Measurements from ENCODE around the gene OR51B2. TPM values are rescaled to one million over a fixed set of nuclear protein-coding genes. Genes with fewer than 3 reads are reported as not detected.

OR51B2 gene
- total RNA-seq, 1 experiment from 2014 or later: 17.1 TPM

- intact Hi-C loops (cut with micrococcal nuclease): no loop called here
- no peaks in the 10 kb centered on the region for H3K9me3 ChIP-seq (ENCODE audit: control insufficient read depth in 1 of 2, insufficient read depth in 1 of 2, low read depth in 1 of 2, low read length in 2 of 2)
- H3K4me2 ChIP-seq (ENCODE audit: low read length): no peak overlapping the region
- H4K20me1 ChIP-seq (ENCODE audit: insufficient read depth): no peaks in the 10 kb centered on the region
- H3K4me1 ChIP-seq (ENCODE audit: control insufficient read depth in 1 of 2, insufficient read depth in 2 of 2, low read length in 2 of 2): peaks cover 0 to 15% of the 10 kb centered on the region in 2 experiments; a peak in 1 of 4 replicates
- H2AFZ ChIP-seq (ENCODE audit: low read depth, low read length, poor library complexity, severe bottlenecking): no peak overlapping the region
- BruUV-seq (replicated peaks): no TSS peak
- ChIA-PET POLR2A (no interaction called here), RAD21 (ENCODE audit: low non-redundant PET in 1 of 2, low total read pairs in 2 of 2, uncharacterized antibody in 2 of 2, unreplicated experiment in 2 of 2) (no interaction called here), CTCF (no interaction called here)
- H3K9me2 ChIP-seq (ENCODE audit: insufficient read depth): no peaks in the 10 kb centered on the region
- ATAC-seq (no peak), DNase-seq (ENCODE audit: low read depth, low spot score) (no peak)
- no peaks in the 10 kb centered on the region for H3K79me2 ChIP-seq (ENCODE audit: insufficient read depth, low read length)
- H3K9ac ChIP-seq (ENCODE audit: low read length): no peak overlapping the region
- TF ChIP-seq, protein P1, sequence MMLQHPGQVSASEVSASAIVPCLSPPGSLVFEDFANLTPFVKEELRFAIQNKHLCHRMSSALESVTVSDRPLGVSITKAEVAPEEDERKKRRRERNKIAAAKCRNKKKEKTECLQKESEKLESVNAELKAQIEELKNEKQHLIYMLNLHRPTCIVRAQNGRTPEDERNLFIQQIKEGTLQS (IDR thresholded peaks at IDR 0.05): no peak
- TF ChIP-seq POLR2A (IDR thresholded peaks at IDR 0.05; ENCODE audit: borderline replicate concordance, extremely low read depth, insufficient read depth, insufficient read length) (no peak), SRF (IDR thresholded peaks at IDR 0.05; ENCODE audit: low read depth) (no peak), FOSL1 (IDR thresholded peaks at IDR 0.05; ENCODE audit: low read depth) (no peak), EZH2 (IDR thresholded peaks at IDR 0.05) (no peak), ZFX (IDR thresholded peaks at IDR 0.05) (no peak), ELF1 (IDR thresholded peaks at IDR 0.05; ENCODE audit: borderline replicate concordance, low read depth) (no peak), ZBTB33 (IDR thresholded peaks at IDR 0.05; ENCODE audit: extremely low read depth, insufficient replicate concordance, low read length) (no peak), EZH2phosphoT487 (IDR thresholded peaks at IDR 0.05; ENCODE audit: borderline replicate concordance) (no peak), CTCF (IDR thresholded peaks at IDR 0.05 in 2 of 3, conservative IDR thresholded peaks at IDR 0.05 in 1 of 3; ENCODE audit: borderline replicate concordance in 1 of 3, insufficient read depth in 1 of 3, low read depth in 2 of 3, low read length in 2 of 3) (no peak)
- H3K27ac ChIP-seq (ENCODE audit: low read depth, low read length): no peak overlapping the region
- peaks cover 0 to 3% of the 10 kb centered on the region in 2 experiments; a peak in 1 of 4 replicates for H3K36me3 ChIP-seq (ENCODE audit: control insufficient read depth in 1 of 2, insufficient read depth in 2 of 2, low read length in 2 of 2)
- H3K4me3 ChIP-seq (replicated peaks in 1 of 2; ENCODE audit: low read depth in 1 of 2, low read length in 2 of 2): no peak overlapping the region
- no peaks in the 10 kb centered on the region for H3K27me3 ChIP-seq (ENCODE audit: insufficient read depth, low read length)
Observed at GRCh38 chr11:5274395-5274794, 49.7 kb downstream of the OR51B2 start.

Other genes with a start within 250 kb of the OR51B2 start
- gene OR52A5, start 185.9 kb downstream of the OR51B2 start, total RNA-seq (2021; ENCODE audit: unreplicated experiment): not detected
- not detected for gene OR52A1, start 169.5 kb downstream of the OR51B2 start, total RNA-seq (2021; ENCODE audit: unreplicated experiment)
- gene OR51V1, start 123.6 kb downstream of the OR51B2 start, total RNA-seq (2021; ENCODE audit: unreplicated experiment): not detected
- gene HBB, start 97.2 kb downstream of the OR51B2 start, total RNA-seq (2021; ENCODE audit: unreplicated experiment): not detected
- not detected for gene HBD, start 89.8 kb downstream of the OR51B2 start, total RNA-seq (2021; ENCODE audit: unreplicated experiment)
- 3.6 TPM for gene HBG1, start 74.4 kb downstream of the OR51B2 start, total RNA-seq (2021; ENCODE audit: unreplicated experiment)
- 48.1 TPM for gene HBG2, start 69.5 kb downstream of the OR51B2 start, total RNA-seq (2021; ENCODE audit: unreplicated experiment)
- 212 TPM for gene HBE1, start 54.4 kb downstream of the OR51B2 start, total RNA-seq (2021; ENCODE audit: unreplicated experiment)
- 43.7 TPM for gene OR51B4, start 22.4 kb downstream of the OR51B2 start, total RNA-seq (2021; ENCODE audit: unreplicated experiment)
- gene OR51B5, start 19.2 kb upstream of the OR51B2 start, total RNA-seq (2021; ENCODE audit: unreplicated experiment): 140 TPM
- gene OR51B6, start 27.2 kb upstream of the OR51B2 start, total RNA-seq (2021; ENCODE audit: unreplicated experiment): not detected
- gene OR51M1, start 59.5 kb upstream of the OR51B2 start, total RNA-seq (2021; ENCODE audit: unreplicated experiment): not detected
- not detected for gene OR51Q1, start 97.8 kb upstream of the OR51B2 start, total RNA-seq (2021; ENCODE audit: unreplicated experiment)
- gene OR51I1, start 117.2 kb upstream of the OR51B2 start, total RNA-seq (2021; ENCODE audit: unreplicated experiment): 23.1 TPM
- gene OR51I2, start 125.0 kb upstream of the OR51B2 start, total RNA-seq (2021; ENCODE audit: unreplicated experiment): not detected
- gene OR52D1, start 164.4 kb upstream of the OR51B2 start, total RNA-seq (2021; ENCODE audit: unreplicated experiment): not detected
- gene UBQLN3, start 185.7 kb upstream of the OR51B2 start, total RNA-seq (2021; ENCODE audit: unreplicated experiment): not detected
- not detected for gene UBQLNL, start 192.4 kb upstream of the OR51B2 start, total RNA-seq (2021; ENCODE audit: unreplicated experiment)
- gene OR52H1, start 224.2 kb upstream of the OR51B2 start, total RNA-seq (2021; ENCODE audit: unreplicated experiment): not detected

Measured in HCT116 (cell line).